ENCODE data around the gene STEAP4.
"Not testable (repeated sequence)": the region's sequence is repeated elsewhere in the genome, so short reads cannot be mapped to it uniquely, and the experiment has no call there.

Gene STEAP4

GRCh38 chr7:88264987-88265386 is 41.7 kb downstream of the STEAP4 start:
- H3K27me3 Mint-ChIP-seq, H3K4me3 Mint-ChIP-seq, H3K9me3 Mint-ChIP-seq, H3K4me1 Mint-ChIP-seq, H3K27ac Mint-ChIP-seq, H3K36me3 Mint-ChIP-seq: not testable (repeated sequence)

GRCh38 chr7:88262562-88262961 is 44.1 kb downstream of the STEAP4 start:
- Mint-ChIP-seq H3K27ac (no peak overlapping the region), H3K4me3 (no peak overlapping the region), H3K4me1 (no peaks in the 10 kb centered on the region), H3K9me3 (no peaks in the 10 kb centered on the region), H3K36me3 (no peaks in the 10 kb centered on the region), H3K27me3 (peaks cover 9% of the 10 kb centered on the region)

- Mint-ChIP-seq H3K4me1 (no peaks in the 10 kb centered on the region), H3K27ac (no peak overlapping the region), H3K4me3 (no peak overlapping the region), H3K9me3 (no peaks in the 10 kb centered on the region), H3K27me3 (peaks cover 20% of the 10 kb centered on the region), H3K36me3 (no peaks in the 10 kb centered on the region)
Measured at GRCh38 chr7:88260719-88261118, 46.0 kb downstream of the STEAP4 start.

- no peaks in the 10 kb centered on the region for H3K9me3 Mint-ChIP-seq
- no peaks in the 10 kb centered on the region for H3K36me3 Mint-ChIP-seq
- no peaks in the 10 kb centered on the region for H3K4me1 Mint-ChIP-seq
- no peak overlapping the region for H3K27ac Mint-ChIP-seq
- H3K4me3 Mint-ChIP-seq = no peak overlapping the region
- peaks cover 20% of the 10 kb centered on the region for H3K27me3 Mint-ChIP-seq
Measured at GRCh38 chr7:88259656-88260380, 46.9 kb downstream of the STEAP4 start.

- peaks cover 18% of the 10 kb centered on the region for H3K27me3 Mint-ChIP-seq
- not testable (repeated sequence) for H3K36me3 Mint-ChIP-seq, H3K4me1 Mint-ChIP-seq, H3K27ac Mint-ChIP-seq, H3K4me3 Mint-ChIP-seq
- peaks cover 11% of the 10 kb centered on the region for H3K9me3 Mint-ChIP-seq
Measured at GRCh38 chr7:88258296-88258695, 48.4 kb downstream of the STEAP4 start.

- Mint-ChIP-seq H3K36me3 (peaks cover 4% of the 10 kb centered on the region), H3K27me3 (peaks cover 19% of the 10 kb centered on the region), H3K4me1 (no peaks in the 10 kb centered on the region), H3K4me3 (no peak overlapping the region), H3K27ac (no peak overlapping the region), H3K9me3 (peaks cover 11% of the 10 kb centered on the region)
Measured at GRCh38 chr7:88256906-88257305, 49.8 kb downstream of the STEAP4 start.

- no peak overlapping the region for H3K4me3 Mint-ChIP-seq
- H3K4me1 Mint-ChIP-seq = no peaks in the 10 kb centered on the region
- no peak overlapping the region for H3K27ac Mint-ChIP-seq
- peaks cover 21% of the 10 kb centered on the region for H3K27me3 Mint-ChIP-seq
- H3K36me3 Mint-ChIP-seq = peaks cover 4% of the 10 kb centered on the region
- peaks cover 11% of the 10 kb centered on the region for H3K9me3 Mint-ChIP-seq
Measured at GRCh38 chr7:88254721-88255424, 51.8 kb downstream of the STEAP4 start.

- Mint-ChIP-seq H3K27ac (no peak overlapping the region), H3K4me3 (no peak overlapping the region), H3K27me3 (peaks cover 21% of the 10 kb centered on the region), H3K9me3 (peaks cover 11% of the 10 kb centered on the region), H3K4me1 (no peaks in the 10 kb centered on the region), H3K36me3 (peaks cover 4% of the 10 kb centered on the region)
Measured at GRCh38 chr7:88253640-88254039, 53.1 kb downstream of the STEAP4 start.

- H3K27ac Mint-ChIP-seq = no peak overlapping the region
- no peak overlapping the region for H3K4me3 Mint-ChIP-seq
- peaks cover 6% of the 10 kb centered on the region for H3K27me3 Mint-ChIP-seq
- no peaks in the 10 kb centered on the region for H3K9me3 Mint-ChIP-seq
- H3K4me1 Mint-ChIP-seq = no peaks in the 10 kb centered on the region
- no peaks in the 10 kb centered on the region for H3K36me3 Mint-ChIP-seq
Measured at GRCh38 chr7:88244258-88244657, 62.4 kb downstream of the STEAP4 start.

GRCh38 chr7:88243345-88243909 is 63.3 kb downstream of the STEAP4 start:
- H3K36me3 Mint-ChIP-seq = no peaks in the 10 kb centered on the region
- peaks cover 6% of the 10 kb centered on the region for H3K27me3 Mint-ChIP-seq
- H3K27ac Mint-ChIP-seq = no peak overlapping the region

GRCh38 chr7:88239852-88240251 is 66.8 kb downstream of the STEAP4 start:
- no peaks in the 10 kb centered on the region for H3K9me3 Mint-ChIP-seq
- H3K27me3 Mint-ChIP-seq = peaks cover 1% of the 10 kb centered on the region
- no peak overlapping the region for H3K27ac Mint-ChIP-seq
- no peak overlapping the region for H3K4me3 Mint-ChIP-seq
- no peaks in the 10 kb centered on the region for H3K4me1 Mint-ChIP-seq
- no peaks in the 10 kb centered on the region for H3K36me3 Mint-ChIP-seq

More at GRCh38 chr7:88243345-88243909, 63.3 kb downstream of the STEAP4 start:
- Mint-ChIP-seq H3K4me1 (no peaks in the 10 kb centered on the region), H3K4me3 (no peak overlapping the region), H3K9me3 (no peaks in the 10 kb centered on the region)

- H3K9me3 Mint-ChIP-seq = no peaks in the 10 kb centered on the region
- no peaks in the 10 kb centered on the region for H3K36me3 Mint-ChIP-seq
- H3K4me3 Mint-ChIP-seq = no peak overlapping the region
- H3K27ac Mint-ChIP-seq = no peak overlapping the region
- H3K27me3 Mint-ChIP-seq = peaks cover 3% of the 10 kb centered on the region
- no peaks in the 10 kb centered on the region for H3K4me1 Mint-ChIP-seq
Measured at GRCh38 chr7:88233828-88234227, 72.9 kb downstream of the STEAP4 start.

GRCh38 chr7:88230646-88231045 is 76.0 kb downstream of the STEAP4 start:
- peaks cover 3% of the 10 kb centered on the region for H3K27me3 Mint-ChIP-seq
- H3K9me3 Mint-ChIP-seq = no peaks in the 10 kb centered on the region
- no peak overlapping the region for H3K27ac Mint-ChIP-seq
- no peak overlapping the region for H3K4me3 Mint-ChIP-seq
- no peaks in the 10 kb centered on the region for H3K36me3 Mint-ChIP-seq
- H3K4me1 Mint-ChIP-seq = no peaks in the 10 kb centered on the region

- no peaks in the 10 kb centered on the region for H3K9me3 Mint-ChIP-seq
- H3K27ac Mint-ChIP-seq = no peak overlapping the region
- H3K27me3 Mint-ChIP-seq = peaks cover 3% of the 10 kb centered on the region
- H3K4me3 Mint-ChIP-seq = no peak overlapping the region
- H3K4me1 Mint-ChIP-seq = no peaks in the 10 kb centered on the region
- no peaks in the 10 kb centered on the region for H3K36me3 Mint-ChIP-seq
Measured at GRCh38 chr7:88229302-88229995, 77.2 kb downstream of the STEAP4 start.

- no peaks in the 10 kb centered on the region for H3K4me1 Mint-ChIP-seq
- H3K9me3 Mint-ChIP-seq = no peaks in the 10 kb centered on the region
- H3K27me3 Mint-ChIP-seq = peaks cover 3% of the 10 kb centered on the region
- H3K4me3 Mint-ChIP-seq = no peak overlapping the region
- H3K27ac Mint-ChIP-seq = no peak overlapping the region
- H3K36me3 Mint-ChIP-seq = no peaks in the 10 kb centered on the region
Measured at GRCh38 chr7:88226886-88227516, 79.7 kb downstream of the STEAP4 start.
